ENCODE measurements around the gene SNCAIP.

The SNCAIP gene

DNA sequence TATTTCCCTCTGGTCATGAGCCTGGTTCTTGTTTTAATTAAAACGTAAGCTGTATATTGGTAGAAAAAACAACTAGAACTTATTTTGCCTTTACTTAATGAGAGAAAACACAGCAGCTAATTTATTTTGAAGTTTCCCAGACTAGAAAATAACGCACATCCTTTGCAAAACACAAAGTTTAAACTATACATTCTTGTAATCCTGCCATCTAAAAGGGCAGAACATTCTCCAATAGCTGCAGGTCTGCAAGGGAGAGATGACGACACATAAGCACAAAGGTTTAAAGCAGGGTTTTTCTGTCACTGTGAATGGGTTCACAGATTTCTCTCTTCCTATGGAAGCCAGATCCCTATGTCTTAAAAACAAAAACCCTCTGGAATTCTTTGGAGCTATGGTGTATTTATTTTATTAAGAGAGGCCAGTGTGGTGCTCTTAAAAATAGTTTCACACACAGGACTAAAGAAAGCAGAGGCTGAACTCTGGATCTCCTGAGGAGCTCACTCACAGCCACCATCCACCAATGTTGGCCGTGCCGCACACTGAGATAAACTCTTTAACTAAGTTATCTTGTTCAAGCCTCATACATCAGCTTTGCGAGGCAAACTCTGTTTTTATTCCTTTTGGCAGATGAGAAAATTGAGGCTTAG lies 82.4 kb downstream of the SNCAIP start:
- no peak for DNase-seq (ENCODE audit: low read depth in 2 of 2)

DNA sequence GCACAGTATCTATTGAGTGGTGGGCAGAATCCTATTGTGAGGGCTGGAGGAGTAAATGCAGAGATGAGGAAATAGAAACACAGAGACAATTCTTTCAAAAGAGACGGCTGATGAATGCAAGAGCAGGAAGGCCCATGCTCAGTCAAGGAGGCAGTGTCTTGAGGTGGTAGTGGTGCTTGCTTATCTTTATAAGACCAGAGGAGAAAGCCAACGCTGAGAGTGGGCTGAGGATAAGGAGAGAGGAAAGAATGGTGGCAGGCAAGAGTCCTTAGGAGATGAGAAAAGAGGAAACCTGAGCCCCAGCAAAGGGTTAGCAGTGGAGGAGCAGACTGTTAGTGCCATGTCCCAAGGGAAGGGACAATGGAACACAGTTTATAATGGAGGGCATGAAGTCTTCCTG lies 86.0 kb downstream of the SNCAIP start:
- no peak for DNase-seq (ENCODE audit: low read depth in 2 of 2)

DNA sequence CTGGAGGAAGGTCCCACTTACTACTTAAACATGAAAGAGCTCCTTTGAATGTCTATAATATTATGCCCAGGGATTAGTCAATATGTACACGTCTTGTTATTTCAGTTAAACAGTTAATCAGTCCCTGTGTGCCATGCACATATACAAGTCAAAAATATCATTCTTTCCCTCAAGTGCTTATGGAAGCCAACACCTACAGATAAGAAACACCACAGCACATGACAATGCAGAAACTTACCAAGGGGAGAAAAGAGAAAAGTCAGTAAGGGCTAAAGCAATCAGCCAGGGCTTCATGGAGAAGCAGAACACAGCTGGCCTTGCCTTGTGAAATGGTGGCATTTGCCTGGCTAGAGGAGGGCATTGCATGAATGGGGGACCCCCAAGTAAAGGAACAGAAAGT lies 88.3 kb downstream of the SNCAIP start:
- DNase-seq (ENCODE audit: low read depth in 2 of 2) = no peak

DNA sequence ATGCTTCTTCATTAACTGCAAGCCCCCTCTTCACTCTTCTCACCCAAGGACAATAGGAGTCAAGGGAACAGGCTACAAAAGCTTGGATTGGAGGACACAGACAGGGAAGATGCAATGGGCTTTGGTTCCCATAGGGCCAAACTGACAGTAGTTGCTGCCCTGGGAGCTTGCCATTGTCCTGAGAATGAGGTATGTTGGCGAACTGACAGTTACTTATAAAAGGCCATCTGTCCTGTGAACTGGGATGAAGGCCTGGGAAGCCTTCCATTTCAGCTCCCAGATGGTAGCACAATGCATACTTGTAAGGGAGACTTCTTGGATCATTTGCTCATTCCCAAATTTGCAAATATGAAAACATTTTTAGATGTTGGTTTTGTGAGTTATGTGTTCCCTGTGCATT lies 88.9 kb downstream of the SNCAIP start:
- DNase-seq (ENCODE audit: low read depth in 2 of 2) = no peak

DNA sequence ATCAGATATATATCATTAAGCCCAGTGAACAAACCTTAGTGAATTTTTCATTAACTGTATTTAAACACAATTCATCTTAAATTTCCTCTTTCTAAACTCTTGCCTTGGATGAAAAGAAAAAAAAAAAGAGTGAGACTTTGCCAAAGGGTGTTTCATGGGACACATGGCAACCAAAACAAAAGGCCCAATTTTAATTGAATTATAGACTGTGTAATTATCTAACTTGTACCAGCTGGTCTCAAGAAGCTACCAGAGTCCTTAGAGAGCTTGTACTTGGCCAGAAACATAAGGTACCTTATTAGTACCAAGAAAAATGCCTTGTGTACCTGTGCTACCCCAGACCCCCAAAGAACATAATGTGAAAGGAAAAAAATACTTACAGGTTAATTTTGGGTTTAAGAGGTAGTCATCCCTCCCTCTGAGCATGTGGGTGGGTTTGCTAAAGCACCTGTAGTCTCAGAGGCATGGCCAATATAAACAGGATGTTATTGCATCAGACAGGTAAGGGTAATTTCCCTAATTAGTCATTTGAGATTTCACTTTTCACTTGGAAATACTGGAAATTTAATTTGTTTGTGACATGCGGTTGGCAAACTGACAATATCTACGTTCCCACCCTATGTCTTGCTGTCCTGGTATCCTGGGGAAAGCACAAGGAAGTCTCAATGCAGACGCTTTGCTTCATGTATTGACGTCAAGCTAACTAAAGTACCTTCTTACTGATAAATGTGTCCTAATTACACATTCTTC lies 90.1 kb downstream of the SNCAIP start:
- DNase-seq (ENCODE audit: low read depth in 2 of 2) = no peak

DNA sequence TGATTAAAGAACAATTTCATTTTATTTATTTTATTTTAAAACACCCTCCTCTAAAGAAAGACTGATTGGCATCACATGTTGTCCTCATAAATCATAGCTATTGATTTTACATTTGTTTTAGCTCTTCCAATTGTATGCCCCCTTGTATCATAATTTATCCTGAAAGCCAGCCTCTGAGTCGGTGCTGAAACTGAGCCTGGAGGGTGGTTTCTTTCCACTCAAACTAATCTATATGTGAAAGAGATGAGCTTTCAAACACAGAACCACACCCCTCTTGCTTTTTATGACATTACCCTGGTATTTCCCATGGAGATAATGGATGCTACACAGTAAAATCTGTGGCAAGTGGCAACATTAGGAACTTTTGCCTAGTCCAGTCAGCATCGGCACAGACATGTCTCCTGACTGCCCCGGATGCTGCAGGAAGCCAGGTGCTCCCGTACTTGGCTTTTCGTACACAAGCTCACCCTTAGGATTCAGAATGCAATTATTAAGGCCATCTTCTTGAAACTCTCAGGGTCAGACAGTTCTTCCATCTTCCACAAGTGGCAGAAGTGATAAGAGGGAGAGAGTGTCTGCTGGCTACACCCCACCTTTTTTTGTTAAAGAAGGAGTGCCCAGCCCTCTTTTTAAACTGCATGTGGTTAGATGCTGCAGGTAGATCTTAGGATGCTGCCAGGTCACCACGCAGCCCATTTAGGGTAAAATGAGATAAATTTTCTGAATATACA lies 91.1 kb downstream of the SNCAIP start:
- no peak for DNase-seq (ENCODE audit: low read depth in 2 of 2)

DNA sequence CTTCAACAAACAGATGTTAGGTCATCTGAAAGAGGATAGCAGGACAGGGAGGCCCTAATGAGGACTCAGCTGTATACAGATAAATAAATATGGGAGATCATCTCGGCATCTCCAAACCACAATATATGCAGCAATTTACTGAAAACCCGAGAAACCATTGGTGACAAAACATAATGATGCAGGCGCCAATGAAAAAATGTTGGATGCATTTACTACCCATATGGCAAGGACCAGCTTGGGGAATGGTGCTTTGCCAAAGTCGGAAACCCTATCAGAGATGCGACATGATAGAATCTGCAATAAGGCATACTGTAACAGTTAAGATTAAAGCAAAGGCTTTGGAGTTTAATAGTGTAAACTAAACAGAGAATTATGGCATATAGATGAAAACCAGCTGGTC lies 92.0 kb downstream of the SNCAIP start:
- no peak for DNase-seq (ENCODE audit: low read depth in 2 of 2)

DNA sequence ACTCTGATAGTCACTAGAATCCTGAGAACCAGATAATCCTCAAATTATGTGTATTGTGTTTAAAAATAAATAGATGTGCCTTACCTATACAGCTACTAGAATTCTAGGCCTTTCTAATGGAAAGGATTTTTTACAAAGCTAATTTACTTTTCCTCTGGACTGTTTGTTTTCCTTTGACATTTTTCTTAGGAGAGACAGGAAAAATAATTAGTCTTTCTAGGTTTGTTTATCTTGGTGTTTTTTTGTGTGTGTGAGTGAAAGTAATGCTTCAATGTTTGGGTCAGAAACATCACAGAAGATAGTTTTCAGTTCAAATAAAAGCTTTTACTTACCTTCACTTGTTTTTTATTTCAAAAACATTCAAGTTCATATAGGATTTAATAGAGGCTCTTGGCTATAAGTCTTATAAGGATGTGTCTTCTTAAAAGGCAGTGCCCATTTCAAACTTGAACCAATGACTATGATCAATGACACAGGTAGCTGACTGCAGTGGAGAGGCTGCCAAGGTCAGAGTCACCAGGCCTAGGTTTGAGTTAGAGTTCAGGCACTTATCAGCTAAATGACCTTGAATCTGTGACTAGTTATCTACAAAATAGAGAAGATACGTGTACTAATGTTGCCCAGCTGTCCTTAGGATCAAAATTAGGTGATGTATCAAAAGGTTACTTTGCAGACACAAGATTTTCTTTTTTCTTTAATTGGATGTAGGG lies 92.8 kb downstream of the SNCAIP start:
- DNase-seq (ENCODE audit: low read depth in 2 of 2) = no peak

DNA sequence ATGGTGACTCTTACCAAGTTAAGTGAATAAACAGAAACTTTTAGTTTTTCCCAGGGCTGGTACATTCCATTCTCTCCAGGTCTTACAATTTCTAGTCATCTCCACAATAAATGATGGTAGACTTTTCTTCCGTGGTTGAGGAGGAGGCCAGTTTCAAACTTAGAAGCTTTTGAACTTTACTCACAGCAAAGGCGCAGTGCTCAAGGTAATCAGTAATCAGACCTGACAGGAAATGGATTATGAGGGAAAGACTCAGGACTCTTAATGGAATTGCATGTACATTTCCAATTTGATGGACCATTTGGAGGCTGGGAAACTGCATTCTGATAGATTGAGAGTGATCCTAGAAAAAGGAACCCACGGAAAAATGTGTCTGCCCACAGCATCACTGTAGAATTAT lies 93.7 kb downstream of the SNCAIP start:
- no peak for DNase-seq (ENCODE audit: low read depth in 2 of 2)

DNA sequence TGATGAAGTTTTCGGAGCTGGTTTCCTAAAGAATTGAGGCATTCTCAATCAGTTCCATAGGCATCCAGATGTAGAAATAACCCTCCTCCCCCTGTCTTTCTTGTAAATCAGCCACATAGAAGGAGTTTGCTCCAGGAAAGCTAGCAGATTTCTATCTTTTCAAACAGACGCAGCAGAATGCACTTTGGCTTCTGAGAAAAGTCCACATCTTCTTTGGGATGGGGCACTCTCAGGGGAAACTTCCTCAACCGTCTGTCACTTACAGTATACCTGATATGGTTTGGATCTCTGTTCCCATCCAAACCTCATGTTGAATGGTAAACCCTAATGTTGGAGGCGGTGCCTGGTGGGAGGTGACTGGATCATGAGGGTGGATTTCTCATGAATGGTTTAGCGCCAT lies 94.1 kb downstream of the SNCAIP start:
- no peak for DNase-seq (ENCODE audit: low read depth in 2 of 2)

DNA sequence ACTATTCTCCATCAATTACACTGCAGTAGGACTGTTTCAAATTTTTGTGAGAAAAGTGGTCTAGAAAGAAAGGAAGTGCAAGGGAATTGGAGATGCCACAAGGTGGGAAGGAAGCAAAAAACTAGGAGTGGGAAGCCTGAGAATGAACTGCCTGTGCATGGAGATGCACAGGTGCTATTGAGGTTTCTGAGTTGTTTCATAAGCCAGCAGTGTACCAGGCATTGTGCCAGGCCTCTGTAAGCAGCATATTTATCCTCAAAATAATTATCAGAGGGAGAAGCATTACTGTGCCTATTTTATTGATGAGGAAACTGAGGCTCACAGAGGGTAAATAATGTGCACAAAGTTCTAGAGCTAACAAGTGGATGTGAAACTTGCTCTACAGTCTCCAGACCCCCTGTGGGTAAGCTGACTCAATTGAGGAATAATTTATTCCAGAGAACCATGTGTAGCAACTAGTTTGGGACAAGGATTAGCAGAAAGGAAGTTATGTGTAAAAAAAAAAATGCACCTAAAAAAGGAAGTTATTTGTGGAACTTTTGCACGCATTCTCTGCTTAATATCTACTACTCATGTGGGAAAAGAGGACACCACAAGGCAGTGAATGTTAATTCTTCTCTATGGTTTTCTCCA lies 96.7 kb downstream of the SNCAIP start:
- no peak for DNase-seq (ENCODE audit: low read depth in 2 of 2)

DNA sequence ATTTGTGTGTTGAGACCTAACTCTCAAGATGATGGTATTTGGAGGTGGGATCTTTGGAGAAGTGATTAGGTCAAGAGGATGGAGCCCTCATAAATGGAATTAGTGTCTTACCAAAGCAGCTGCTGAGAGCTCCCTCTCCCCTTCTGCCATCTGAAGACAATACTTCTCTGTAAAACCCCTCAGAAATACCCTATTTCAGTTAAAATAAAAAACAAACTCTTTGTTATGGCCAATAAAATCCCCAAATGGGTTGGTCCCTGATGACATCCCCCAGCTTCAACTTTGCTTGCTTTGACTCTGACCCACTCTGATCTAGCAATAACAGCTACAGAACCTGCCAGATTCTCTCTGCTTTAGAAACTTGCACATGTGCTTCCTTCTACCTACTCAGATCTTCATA lies 100.9 kb downstream of the SNCAIP start:
- no peak for DNase-seq (ENCODE audit: low read depth in 2 of 2)

DNA sequence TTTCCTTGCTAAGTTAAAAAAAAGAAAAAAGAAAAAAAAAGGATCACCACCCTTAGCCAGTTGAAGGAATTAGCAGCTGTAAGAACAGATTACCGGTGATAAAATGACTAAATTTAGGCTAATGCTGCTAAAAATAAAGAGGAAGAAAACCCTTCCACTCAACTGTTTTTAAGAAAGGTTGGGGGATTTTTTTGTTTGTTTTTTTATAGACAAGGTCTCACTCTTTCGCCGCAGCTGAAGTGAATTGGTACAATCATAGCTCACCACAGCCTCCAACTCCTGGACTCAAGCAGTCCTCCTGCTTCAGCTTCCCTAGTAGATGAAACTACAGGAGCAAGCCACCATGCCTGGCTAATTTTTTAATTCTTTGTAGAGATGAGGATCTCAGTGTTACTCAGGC lies 101.7 kb downstream of the SNCAIP start:
- DNase-seq (ENCODE audit: low read depth in 2 of 2) = no peak

DNA sequence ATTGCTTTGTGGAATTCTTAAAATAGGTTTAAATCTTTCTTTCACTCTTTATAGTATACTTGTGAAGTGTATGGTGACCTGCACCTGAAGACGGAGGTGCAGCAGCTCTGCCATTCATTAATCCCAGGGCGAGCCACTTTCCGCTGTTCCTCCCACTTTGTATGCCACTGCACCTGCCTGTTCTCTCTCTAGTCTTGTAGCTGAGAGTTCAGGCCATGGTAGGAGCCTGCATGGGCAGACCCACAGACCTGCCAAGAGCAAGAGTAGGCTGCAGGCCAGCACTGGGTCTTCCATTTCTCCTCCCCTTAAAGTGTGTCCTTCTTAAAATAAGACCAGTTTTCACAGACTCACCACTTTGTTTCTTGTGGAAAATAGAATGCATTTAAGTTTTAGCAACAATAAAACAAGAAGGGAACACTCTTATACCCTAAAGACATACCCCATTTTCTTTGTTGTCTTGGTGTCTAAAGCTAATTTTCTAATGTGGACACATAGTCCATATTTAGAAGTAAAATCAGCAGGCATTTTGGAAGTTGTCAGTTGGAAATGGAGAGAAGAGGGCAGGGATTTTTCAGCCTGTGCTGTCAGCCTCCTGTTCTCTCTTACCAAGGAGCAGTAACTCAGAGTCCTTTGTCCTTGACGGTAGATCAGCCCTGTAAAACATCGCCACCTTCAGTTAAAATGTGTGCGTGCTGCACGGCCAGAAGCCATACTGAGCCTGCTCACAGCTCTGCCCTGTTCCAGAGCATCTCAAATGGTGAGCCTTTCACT lies 103.2 kb downstream of the SNCAIP start:
- no peak for DNase-seq (ENCODE audit: low read depth in 2 of 2)

DNA sequence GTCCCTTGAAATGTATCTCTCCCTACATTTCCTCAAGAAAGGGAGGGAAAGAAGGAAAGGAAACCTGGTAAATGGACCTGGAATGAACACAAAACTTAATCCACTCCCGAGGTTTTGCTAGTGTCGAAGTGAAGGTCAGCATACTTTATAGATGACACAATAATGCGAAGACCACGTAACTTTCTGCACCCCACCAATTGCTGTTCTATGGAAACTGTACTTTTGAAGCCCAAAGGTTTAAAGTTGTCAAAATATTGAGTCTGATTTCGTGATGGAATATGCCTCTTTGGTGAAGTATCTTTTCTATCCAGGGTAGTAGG lies 103.7 kb downstream of the SNCAIP start:
- DNase-seq (ENCODE audit: low read depth in 2 of 2) = no peak

DNA sequence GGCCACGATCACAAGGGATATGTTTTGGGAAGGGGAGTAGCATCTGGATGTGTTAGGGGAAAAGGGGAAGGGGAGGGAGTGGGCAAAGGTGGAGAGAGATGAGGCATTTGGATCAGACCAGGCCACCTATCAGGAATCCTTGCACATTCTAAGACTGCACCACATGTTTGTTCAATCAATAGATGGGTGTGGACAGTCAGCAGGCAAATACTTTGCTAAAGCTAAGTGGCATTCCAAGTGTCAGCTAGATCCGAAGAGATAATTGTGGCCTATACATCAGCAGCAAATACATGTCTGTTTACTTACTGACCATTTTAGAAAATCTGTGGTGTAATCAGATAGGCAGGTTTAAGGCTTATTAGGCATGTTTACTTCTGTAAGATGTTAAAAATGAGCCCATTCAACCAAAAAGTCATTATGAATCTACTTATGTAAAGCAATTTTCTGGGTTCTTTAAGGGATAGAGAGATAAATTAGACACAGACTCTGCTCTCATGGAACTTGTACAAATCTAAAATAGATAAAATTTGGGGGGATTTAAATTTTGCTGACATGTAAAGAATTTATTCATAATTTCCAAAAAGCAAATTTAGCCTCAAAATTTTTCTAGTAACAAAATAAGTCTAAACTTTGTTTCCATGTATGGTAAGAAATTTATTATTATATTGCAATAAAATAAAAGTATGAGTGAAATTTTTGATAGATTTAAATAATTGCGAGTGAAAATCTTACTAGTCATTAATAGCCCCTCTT lies 107.3 kb downstream of the SNCAIP start:
- DNase-seq (ENCODE audit: low read depth in 2 of 2) = no peak

DNA sequence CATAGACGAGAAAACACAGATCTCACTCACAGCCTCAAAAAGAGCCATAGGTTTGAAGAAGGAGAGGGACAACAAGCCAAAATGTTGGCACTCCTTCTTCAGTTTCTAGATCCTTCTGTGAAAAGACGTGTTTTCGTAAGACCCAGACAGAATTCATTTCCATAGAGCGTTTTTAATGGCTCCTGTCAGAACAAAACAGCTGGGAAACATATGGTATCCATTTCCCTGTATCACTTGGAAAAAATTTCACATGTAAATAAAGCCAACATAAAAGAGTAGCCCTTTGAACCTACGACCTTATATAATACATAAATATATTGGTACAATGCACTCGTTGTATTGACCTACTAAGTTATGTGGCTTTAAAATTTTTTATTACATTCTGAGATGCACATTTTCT lies 108.1 kb downstream of the SNCAIP start:
- DNase-seq (ENCODE audit: low read depth in 2 of 2) = no peak

DNA sequence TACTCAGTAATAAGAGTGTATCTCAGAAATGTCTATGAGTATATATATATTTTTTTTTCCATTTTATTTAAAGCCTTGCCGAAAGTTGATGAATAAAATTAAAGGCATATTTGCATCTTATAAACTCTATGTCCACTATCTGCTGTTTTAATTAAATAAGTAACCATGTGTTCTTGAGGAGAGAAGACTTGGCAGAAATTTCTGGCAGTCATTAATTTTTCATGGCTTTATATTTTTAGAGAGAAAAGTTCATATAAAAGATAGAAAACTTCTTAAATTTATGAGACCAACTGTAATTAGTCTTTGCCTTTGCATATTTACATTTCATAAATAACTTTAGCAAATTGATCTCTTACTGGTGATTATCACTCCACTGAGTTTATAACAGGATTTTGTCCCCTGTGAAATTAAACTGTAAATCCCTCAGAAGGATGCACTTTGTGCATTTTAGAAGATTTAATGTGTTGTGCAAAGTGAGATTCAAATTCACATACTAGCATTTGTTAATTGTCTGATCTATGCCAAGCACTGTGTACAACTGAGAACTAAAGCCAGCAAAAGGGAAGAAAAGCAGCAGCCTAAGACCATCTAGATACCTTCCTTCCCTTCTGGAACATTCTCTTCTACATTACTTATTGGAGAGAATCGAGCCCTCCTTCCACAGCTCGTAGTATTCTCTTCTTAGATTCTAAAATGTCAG lies 108.7 kb downstream of the SNCAIP start:
- no peak for DNase-seq (ENCODE audit: low read depth in 2 of 2)

DNA sequence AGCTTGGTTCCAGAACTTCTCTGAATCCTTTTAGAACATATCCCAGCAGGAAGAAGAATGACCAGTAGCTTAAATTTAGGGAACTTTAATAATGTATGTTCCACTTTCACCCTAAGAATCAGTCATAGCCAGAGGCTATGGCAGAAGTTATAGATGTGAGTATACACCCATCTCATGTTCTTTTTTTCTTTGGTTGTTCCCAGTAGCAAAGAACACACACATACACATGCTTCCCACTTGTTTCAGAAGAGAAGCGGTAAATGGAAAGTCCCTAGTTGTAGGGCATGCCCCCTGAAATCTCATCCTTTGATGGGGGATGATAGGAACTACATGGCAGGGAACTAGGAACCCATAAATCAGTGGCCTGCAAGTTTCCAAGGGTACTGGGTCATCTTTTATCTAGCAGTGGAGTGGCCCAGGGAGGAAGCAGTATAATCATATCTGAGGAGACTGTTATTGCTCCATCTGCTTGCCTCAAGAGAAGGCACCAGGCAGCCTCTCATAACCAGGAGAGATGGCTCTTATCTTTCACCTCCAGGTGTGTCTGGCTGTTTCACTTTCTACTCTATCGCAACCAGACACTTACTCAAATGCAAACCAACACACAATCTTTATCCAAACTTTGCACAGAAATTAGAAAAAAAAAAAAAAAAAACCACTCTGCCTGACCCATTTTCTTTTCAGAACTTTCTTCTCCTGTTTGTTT lies 109.5 kb downstream of the SNCAIP start:
- no peak for DNase-seq (ENCODE audit: low read depth in 2 of 2)

All from stimulated activated CD8-positive, alpha-beta memory T cell treated with anti-CD3 and anti-CD28 coated beads, Interleukin-15, amount 100 ng/mL, for 4 hours (primary cell).